Inferior parietal cortex (tissue), 1 donor: ENCODE measurements around the gene HBA1.
"Not testable (repeated sequence)": the region's sequence is repeated elsewhere in the genome, so short reads cannot be mapped to it uniquely, and the experiment has no call there.

Source experiments
- DNase-seq: peaks from one replicate; pipeline ENCODE4 v3.0.0-alpha.2; 2016; ENCODE audit errors: extremely low spot score

The HBA1 gene

GRCh38 chr16:159136-159849 is 17.2 kb upstream of the HBA1 start:
- no peak for DNase-seq

- DNase-seq = not testable (repeated sequence)
Observed at GRCh38 chr16:160242-160641, 16.2 kb upstream of the HBA1 start.

GRCh38 chr16:160691-161190 is 15.7 kb upstream of the HBA1 start:
- no peak for DNase-seq

GRCh38 chr16:162271-162991 is 14.0 kb upstream of the HBA1 start:
- DNase-seq = no peak

GRCh38 chr16:163139-163538 is 13.3 kb upstream of the HBA1 start:
- not testable (repeated sequence) for DNase-seq

- not testable (repeated sequence) for DNase-seq
Observed at GRCh38 chr16:163696-164095, 12.8 kb upstream of the HBA1 start.

- DNase-seq = not testable (repeated sequence)
Observed at GRCh38 chr16:164134-164823, 12.2 kb upstream of the HBA1 start.

GRCh38 chr16:164827-165538 is 11.5 kb upstream of the HBA1 start:
- DNase-seq = no peak

GRCh38 chr16:165539-166374 is 10.7 kb upstream of the HBA1 start, which contains the start of gene HBM:
HBM (plus strand) TSS chr16:165978; CDS start chr16:165998, 20 bp downstream.
- no peak for DNase-seq

- no peak for DNase-seq
Observed at GRCh38 chr16:166375-167121, 9.9 kb upstream of the HBA1 start.

- DNase-seq = no peak
Observed at GRCh38 chr16:167122-167690, 9.3 kb upstream of the HBA1 start.

GRCh38 chr16:168424-168823 is 8.1 kb upstream of the HBA1 start:
- DNase-seq = no peak

GRCh38 chr16:169014-169413 is 7.5 kb upstream of the HBA1 start:
- DNase-seq = no peak

GRCh38 chr16:170088-170507 is 6.4 kb upstream of the HBA1 start:
- not testable (repeated sequence) for DNase-seq

- DNase-seq = no peak
Observed at GRCh38 chr16:170788-171187, 5.7 kb upstream of the HBA1 start.

- DNase-seq = not testable (repeated sequence)
Observed at GRCh38 chr16:172374-172941, 4.0 kb upstream of the HBA1 start, which contains the start of gene HBA2. HBA2 (plus strand) TSS chr16:172876; CDS start chr16:172913, 37 bp downstream.

GRCh38 chr16:173211-173854 is 3.1 kb upstream of the HBA1 start:
- DNase-seq = not testable (repeated sequence)

- DNase-seq = not testable (repeated sequence)
Observed at GRCh38 chr16:173928-174769, 2.3 kb upstream of the HBA1 start.
